ENCODE data around the gene PLEKHD1. TPM values are rescaled to one million over a fixed set of nuclear protein-coding genes. Genes with fewer than 3 reads are reported as not detected.

PLEKHD1 gene
- total RNA-seq, 1 experiment from 2014 or later, result 1.0 TPM

DNA sequence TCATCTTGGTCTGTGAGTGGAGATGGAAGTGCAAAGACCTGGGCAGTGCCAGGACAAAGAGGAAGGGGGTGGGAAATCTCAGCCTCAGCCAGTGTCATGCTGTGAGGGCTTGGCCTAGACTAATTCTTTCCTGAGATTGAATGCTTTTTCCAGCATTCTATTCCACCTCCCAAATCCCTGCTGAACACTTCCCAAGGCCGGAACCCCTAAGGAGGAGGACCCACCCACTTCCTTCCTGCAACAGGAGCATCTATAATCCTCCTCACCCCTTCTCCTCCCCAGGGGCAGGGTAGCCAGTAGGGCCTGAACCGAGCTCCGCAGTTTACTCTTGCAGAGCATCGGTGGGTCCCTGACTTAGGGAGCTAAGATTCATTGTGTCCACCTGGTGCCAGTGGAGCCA lies 3.2 kb downstream of the PLEKHD1 start:
- Mint-ChIP-seq H3K4me1 (peaks cover 17% of the 10 kb centered on the region), H3K27me3 (ENCODE audit: low read depth) (peaks cover 40% of the 10 kb centered on the region), H3K36me3 (no peaks in the 10 kb centered on the region), H3K4me3 (no peak overlapping the region), H3K27ac (no peak overlapping the region), H3K9me3 (no peaks in the 10 kb centered on the region)
- ChIA-PET POLR2A (no interaction called here), CTCF (interaction anchor here (1.0 to 3.3 kb wide), 4 partner anchors 11 to 42 kb away, joined by 3 to 20 read pairs (median 10); no protein-coding TSS in a partner anchor)
- TF ChIP-seq SP1 (CRISPR knock-in tag; conservative IDR thresholded peaks at IDR 0.05), result no peak
- DNase-seq (ENCODE audit: low spot score) (no peak), ATAC-seq (no peak)

DNA sequence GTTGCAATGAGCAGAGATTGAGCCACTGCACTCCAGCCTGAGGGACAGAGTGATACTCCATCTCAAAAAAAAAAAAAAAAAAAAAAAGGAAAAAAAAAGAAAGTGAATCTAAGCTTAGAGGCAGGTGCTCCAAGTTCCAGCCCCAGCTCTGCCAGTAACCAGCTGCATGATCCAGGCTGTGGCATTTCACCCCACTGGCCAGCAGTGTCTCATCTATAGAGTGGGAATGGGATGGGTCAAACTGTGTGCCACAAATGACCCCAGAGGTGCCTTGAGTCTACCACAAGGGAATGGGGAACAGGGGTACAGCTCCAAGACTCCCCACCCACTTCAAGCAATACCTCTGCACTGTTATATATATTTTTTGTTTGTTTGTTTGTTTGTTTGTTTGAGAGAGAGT lies 5.0 kb downstream of the PLEKHD1 start:
- no peak for DNase-seq (ENCODE audit: low spot score)
- H3K36me3 Mint-ChIP-seq, result no peaks in the 10 kb centered on the region
- H3K4me3 Mint-ChIP-seq, result no peak overlapping the region
- H3K27ac Mint-ChIP-seq, result no peak overlapping the region
- peaks cover 26% of the 10 kb centered on the region for H3K27me3 Mint-ChIP-seq (ENCODE audit: low read depth)
- CTCF ChIA-PET, result interaction anchor here (0.8 to 1.0 kb wide), 4 partner anchors 12 to 46 kb away, joined by 3 to 7 read pairs (median 3); no protein-coding TSS in a partner anchor
- H3K4me1 Mint-ChIP-seq, result peaks cover 11% of the 10 kb centered on the region
- POLR2A ChIA-PET, result interaction anchor here (0.6 kb wide), 1 partner anchor 20 kb away, joined by 5 read pairs; no protein-coding TSS in a partner anchor
- H3K9me3 Mint-ChIP-seq, result no peaks in the 10 kb centered on the region
- ATAC-seq, result no peak
- TF ChIP-seq, protein P1, sequence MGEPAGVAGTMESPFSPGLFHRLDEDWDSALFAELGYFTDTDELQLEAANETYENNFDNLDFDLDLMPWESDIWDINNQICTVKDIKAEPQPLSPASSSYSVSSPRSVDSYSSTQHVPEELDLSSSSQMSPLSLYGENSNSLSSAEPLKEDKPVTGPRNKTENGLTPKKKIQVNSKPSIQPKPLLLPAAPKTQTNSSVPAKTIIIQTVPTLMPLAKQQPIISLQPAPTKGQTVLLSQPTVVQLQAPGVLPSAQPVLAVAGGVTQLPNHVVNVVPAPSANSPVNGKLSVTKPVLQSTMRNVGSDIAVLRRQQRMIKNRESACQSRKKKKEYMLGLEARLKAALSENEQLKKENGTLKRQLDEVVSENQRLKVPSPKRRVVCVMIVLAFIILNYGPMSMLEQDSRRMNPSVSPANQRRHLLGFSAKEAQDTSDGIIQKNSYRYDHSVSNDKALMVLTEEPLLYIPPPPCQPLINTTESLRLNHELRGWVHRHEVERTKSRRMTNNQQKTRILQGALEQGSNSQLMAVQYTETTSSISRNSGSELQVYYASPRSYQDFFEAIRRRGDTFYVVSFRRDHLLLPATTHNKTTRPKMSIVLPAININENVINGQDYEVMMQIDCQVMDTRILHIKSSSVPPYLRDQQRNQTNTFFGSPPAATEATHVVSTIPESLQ (CRISPR knock-in tag; IDR thresholded peaks at IDR 0.05), result no peak
- TF ChIP-seq, protein P2, sequence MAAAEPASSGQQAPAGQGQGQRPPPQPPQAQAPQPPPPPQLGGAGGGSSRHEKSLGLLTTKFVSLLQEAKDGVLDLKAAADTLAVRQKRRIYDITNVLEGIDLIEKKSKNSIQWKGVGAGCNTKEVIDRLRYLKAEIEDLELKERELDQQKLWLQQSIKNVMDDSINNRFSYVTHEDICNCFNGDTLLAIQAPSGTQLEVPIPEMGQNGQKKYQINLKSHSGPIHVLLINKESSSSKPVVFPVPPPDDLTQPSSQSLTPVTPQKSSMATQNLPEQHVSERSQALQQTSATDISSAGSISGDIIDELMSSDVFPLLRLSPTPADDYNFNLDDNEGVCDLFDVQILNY (CRISPR knock-in tag; IDR thresholded peaks at IDR 0.05), result no peak
- TF ChIP-seq, protein P3, sequence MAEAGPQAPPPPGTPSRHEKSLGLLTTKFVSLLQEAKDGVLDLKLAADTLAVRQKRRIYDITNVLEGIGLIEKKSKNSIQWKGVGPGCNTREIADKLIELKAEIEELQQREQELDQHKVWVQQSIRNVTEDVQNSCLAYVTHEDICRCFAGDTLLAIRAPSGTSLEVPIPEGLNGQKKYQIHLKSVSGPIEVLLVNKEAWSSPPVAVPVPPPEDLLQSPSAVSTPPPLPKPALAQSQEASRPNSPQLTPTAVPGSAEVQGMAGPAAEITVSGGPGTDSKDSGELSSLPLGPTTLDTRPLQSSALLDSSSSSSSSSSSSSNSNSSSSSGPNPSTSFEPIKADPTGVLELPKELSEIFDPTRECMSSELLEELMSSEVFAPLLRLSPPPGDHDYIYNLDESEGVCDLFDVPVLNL (CRISPR knock-in tag; IDR thresholded peaks at IDR 0.05; ENCODE audit: borderline replicate concordance, low read depth), result no peak
- TF ChIP-seq PRRX2 (CRISPR knock-in tag; IDR thresholded peaks at IDR 0.05) (no peak), ZNF138 (CRISPR knock-in tag; conservative IDR thresholded peaks at IDR 0.05) (no peak)
- TF ChIP-seq, protein P4, sequence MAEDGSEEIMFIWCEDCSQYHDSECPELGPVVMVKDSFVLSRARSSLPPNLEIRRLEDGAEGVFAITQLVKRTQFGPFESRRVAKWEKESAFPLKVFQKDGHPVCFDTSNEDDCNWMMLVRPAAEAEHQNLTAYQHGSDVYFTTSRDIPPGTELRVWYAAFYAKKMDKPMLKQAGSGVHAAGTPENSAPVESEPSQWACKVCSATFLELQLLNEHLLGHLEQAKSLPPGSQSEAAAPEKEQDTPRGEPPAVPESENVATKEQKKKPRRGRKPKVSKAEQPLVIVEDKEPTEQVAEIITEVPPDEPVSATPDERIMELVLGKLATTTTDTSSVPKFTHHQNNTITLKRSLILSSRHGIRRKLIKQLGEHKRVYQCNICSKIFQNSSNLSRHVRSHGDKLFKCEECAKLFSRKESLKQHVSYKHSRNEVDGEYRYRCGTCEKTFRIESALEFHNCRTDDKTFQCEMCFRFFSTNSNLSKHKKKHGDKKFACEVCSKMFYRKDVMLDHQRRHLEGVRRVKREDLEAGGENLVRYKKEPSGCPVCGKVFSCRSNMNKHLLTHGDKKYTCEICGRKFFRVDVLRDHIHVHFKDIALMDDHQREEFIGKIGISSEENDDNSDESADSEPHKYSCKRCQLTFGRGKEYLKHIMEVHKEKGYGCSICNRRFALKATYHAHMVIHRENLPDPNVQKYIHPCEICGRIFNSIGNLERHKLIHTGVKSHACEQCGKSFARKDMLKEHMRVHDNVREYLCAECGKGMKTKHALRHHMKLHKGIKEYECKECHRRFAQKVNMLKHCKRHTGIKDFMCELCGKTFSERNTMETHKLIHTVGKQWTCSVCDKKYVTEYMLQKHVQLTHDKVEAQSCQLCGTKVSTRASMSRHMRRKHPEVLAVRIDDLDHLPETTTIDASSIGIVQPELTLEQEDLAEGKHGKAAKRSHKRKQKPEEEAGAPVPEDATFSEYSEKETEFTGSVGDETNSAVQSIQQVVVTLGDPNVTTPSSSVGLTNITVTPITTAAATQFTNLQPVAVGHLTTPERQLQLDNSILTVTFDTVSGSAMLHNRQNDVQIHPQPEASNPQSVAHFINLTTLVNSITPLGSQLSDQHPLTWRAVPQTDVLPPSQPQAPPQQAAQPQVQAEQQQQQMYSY (CRISPR knock-in tag; IDR thresholded peaks at IDR 0.05), result no peak

DNA sequence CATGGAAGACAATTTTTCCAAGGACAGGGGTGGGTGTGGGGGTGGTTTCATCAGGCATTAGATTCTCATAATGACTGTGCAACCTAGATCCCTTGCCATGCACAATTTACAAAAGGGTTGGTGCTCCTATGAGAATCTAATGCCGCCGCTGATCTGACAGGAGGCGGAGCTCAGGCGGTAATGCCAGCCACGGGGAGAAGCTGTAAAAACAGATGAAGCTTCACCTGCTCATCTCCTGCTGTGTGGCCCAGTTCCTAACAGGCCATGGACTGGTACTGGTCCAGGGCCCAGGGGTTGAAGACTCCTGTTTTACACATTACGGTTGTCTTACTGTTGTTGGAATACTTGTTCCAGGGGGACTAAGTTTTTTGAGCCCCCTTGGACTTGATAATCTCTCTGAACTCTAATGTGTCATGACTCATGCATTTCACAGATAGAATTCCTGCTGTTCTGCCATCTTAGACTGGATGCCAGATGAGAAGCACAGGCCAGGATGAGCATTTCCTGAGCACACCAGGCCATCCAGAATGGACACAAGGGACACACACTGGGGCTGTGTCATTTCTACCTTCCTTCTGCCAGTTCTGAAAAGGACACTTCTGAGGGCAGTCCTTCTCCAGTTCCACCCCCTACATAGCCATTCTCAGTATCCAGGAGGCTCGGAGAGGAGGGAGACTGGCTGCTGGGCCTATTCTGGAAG lies 5.8 kb downstream of the PLEKHD1 start:
- ChIA-PET POLR2A (no interaction called here), CTCF (interaction anchor here (1.0 kb wide), 2 partner anchors 15 to 45 kb away, joined by 3 read pairs; no protein-coding TSS in a partner anchor)
- Mint-ChIP-seq H3K4me3 (no peak overlapping the region), H3K4me1 (peaks cover 11% of the 10 kb centered on the region), H3K27ac (no peak overlapping the region), H3K36me3 (no peaks in the 10 kb centered on the region), H3K9me3 (no peaks in the 10 kb centered on the region), H3K27me3 (ENCODE audit: low read depth) (peaks cover 19% of the 10 kb centered on the region)
- DNase-seq (ENCODE audit: low spot score) (no peak), ATAC-seq (no peak)
- TF ChIP-seq HMGA2 (CRISPR knock-in tag; IDR thresholded peaks at IDR 0.05), result no peak
- TF ChIP-seq GRHL2 (CRISPR knock-in tag; IDR thresholded peaks at IDR 0.05; ENCODE audit: insufficient replicate concordance, severe bottlenecking), result no peak
- TF ChIP-seq SMAD3 (CRISPR knock-in tag; IDR thresholded peaks at IDR 0.05; ENCODE audit: borderline replicate concordance), result no peak
- TF ChIP-seq, protein P5, sequence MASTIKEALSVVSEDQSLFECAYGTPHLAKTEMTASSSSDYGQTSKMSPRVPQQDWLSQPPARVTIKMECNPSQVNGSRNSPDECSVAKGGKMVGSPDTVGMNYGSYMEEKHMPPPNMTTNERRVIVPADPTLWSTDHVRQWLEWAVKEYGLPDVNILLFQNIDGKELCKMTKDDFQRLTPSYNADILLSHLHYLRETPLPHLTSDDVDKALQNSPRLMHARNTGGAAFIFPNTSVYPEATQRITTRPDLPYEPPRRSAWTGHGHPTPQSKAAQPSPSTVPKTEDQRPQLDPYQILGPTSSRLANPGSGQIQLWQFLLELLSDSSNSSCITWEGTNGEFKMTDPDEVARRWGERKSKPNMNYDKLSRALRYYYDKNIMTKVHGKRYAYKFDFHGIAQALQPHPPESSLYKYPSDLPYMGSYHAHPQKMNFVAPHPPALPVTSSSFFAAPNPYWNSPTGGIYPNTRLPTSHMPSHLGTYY (CRISPR knock-in tag; IDR thresholded peaks at IDR 0.05), result no peak
- no peak for TF ChIP-seq ETV6 (CRISPR knock-in tag; IDR thresholded peaks at IDR 0.05)
- TF ChIP-seq, protein P6, sequence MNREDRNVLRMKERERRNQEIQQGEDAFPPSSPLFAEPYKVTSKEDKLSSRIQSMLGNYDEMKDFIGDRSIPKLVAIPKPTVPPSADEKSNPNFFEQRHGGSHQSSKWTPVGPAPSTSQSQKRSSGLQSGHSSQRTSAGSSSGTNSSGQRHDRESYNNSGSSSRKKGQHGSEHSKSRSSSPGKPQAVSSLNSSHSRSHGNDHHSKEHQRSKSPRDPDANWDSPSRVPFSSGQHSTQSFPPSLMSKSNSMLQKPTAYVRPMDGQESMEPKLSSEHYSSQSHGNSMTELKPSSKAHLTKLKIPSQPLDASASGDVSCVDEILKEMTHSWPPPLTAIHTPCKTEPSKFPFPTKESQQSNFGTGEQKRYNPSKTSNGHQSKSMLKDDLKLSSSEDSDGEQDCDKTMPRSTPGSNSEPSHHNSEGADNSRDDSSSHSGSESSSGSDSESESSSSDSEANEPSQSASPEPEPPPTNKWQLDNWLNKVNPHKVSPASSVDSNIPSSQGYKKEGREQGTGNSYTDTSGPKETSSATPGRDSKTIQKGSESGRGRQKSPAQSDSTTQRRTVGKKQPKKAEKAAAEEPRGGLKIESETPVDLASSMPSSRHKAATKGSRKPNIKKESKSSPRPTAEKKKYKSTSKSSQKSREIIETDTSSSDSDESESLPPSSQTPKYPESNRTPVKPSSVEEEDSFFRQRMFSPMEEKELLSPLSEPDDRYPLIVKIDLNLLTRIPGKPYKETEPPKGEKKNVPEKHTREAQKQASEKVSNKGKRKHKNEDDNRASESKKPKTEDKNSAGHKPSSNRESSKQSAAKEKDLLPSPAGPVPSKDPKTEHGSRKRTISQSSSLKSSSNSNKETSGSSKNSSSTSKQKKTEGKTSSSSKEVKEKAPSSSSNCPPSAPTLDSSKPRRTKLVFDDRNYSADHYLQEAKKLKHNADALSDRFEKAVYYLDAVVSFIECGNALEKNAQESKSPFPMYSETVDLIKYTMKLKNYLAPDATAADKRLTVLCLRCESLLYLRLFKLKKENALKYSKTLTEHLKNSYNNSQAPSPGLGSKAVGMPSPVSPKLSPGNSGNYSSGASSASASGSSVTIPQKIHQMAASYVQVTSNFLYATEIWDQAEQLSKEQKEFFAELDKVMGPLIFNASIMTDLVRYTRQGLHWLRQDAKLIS (CRISPR knock-in tag; IDR thresholded peaks at IDR 0.05; ENCODE audit: borderline replicate concordance), result no peak
- TF ChIP-seq, protein P7, sequence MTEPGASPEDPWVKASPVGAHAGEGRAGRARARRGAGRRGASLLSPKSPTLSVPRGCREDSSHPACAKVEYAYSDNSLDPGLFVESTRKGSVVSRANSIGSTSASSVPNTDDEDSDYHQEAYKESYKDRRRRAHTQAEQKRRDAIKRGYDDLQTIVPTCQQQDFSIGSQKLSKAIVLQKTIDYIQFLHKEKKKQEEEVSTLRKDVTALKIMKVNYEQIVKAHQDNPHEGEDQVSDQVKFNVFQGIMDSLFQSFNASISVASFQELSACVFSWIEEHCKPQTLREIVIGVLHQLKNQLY (CRISPR knock-in tag; IDR thresholded peaks at IDR 0.05), result no peak
- TF ChIP-seq SOX15 (CRISPR knock-in tag; IDR thresholded peaks at IDR 0.05), result no peak
- TF ChIP-seq TEAD1 (CRISPR knock-in tag; IDR thresholded peaks at IDR 0.05), result no peak
- TF ChIP-seq SMAD4 (CRISPR knock-in tag; IDR thresholded peaks at IDR 0.05), result no peak
